HepG2 (cell line): Measurements from ENCODE around the gene ZBTB7A. TPM values are rescaled to one million over a fixed set of nuclear protein-coding genes. Genes with fewer than 3 reads are reported as not detected.
A peak's percentile ranks its signal among the peaks of the same experiment; 100 is the strongest.

Source experiments
- AKNA ChIP-seq: sonication (generic); formaldehyde crosslinking; IDR thresholded peaks from 2 replicates; pipeline ENCODE4 v1.4.0; 2020; ENCODE audit warnings: missing genetic modification reagents, borderline replicate concordance
- BCL3 ChIP-seq: sonication (generic); formaldehyde crosslinking; IDR thresholded peaks from 2 replicates; pipeline ENCODE4 v1.5.1; 2020; ENCODE audit warnings: mild to moderate bottlenecking, missing genetic modification reagents, moderate library complexity
- DR1 ChIP-seq: sonication (generic); formaldehyde crosslinking; IDR thresholded peaks from 2 replicates; pipeline ENCODE4 v1.8.0; 2021; ENCODE audit warnings: mild to moderate bottlenecking, missing genetic modification reagents, inconsistent platforms
- EED ChIP-seq: sonication (generic); formaldehyde crosslinking; IDR thresholded peaks from 2 replicates; pipeline ENCODE4 v1.5.0; 2020; ENCODE audit warnings: mild to moderate bottlenecking, missing genetic modification reagents
- ERF ChIP-seq: IDR thresholded peaks from 2 replicates; pipeline ENCODE4 v1.6.1; 2018; ENCODE audit warnings: missing biosample characterization, missing genetic modification reagents
- MED1 ChIP-seq: sonication (generic); formaldehyde crosslinking; IDR thresholded peaks from 2 replicates; pipeline ENCODE4 v1.4.0; 2020; ENCODE audit warnings: missing genetic modification reagents
- POLR2AphosphoS2 ChIP-seq: IDR thresholded peaks from 2 replicates; pipeline ENCODE4 v1.6.1; 2011; ENCODE audit warnings: low read depth, low read length, improper control_type of control experiment
- RARA ChIP-seq: IDR thresholded peaks from 2 replicates; pipeline ENCODE4 v1.6.1; 2016; ENCODE audit warnings: missing genetic modification reagents, missing compliant biosample characterization
- RBFOX2 ChIP-seq: fragments of 200-400 bp; formaldehyde crosslinking; IDR thresholded peaks from 2 replicates; pipeline ENCODE4 v1.6.1; 2017; ENCODE audit warnings: low read depth, mild to moderate bottlenecking, low read length
- TOE1 ChIP-seq: sonication (generic); formaldehyde crosslinking; IDR thresholded peaks from 2 replicates; pipeline ENCODE4 v1.4.0; 2020; ENCODE audit warnings: mild to moderate bottlenecking, missing genetic modification reagents
- ZBTB33 ChIP-seq: sonication (generic); formaldehyde crosslinking; IDR thresholded peaks from 2 replicates; pipeline ENCODE4 v1.4.0; 2020; ENCODE audit warnings: missing genetic modification reagents
- ZFX ChIP-seq: sonication (generic); formaldehyde crosslinking; IDR thresholded peaks from 2 replicates; pipeline ENCODE4 v1.4.0; 2020; ENCODE audit warnings: mild to moderate bottlenecking, low read depth, missing genetic modification reagents, moderate library complexity
- ZNF253 ChIP-seq: sonication (generic); formaldehyde crosslinking; IDR thresholded peaks from 2 replicates; pipeline ENCODE4 v1.8.0; 2022; ENCODE audit warnings: mild to moderate bottlenecking, missing genetic modification reagents, borderline replicate concordance
- ZNF746 ChIP-seq: sonication (generic); formaldehyde crosslinking; IDR thresholded peaks from 2 replicates; pipeline ENCODE4 v1.8.0; 2022; ENCODE audit warnings: mild to moderate bottlenecking, missing genetic modification reagents
- polyA plus RNA-seq, 8 experiments: library from polyadenylated mRNA; depleted of rRNA in 3 of 8; stranded (reverse) in 7 of 8; unstranded in 1 of 8; fragments of >200 nt; fragmentation: Illumina TruSeq in 4 of 8; extraction: Trizol in 4 of 8; gene quantifications; 2 replicates each; pipeline versions ENCODE4 v1.2.1 to v1.2.3, GENCODE V29; 2011 to 2016; ENCODE audit warnings: low read depth in 4 of 8, missing spikeins in 1 of 8, mixed read lengths in 1 of 8; ENCODE audit not compliant: insufficient read depth in 1 of 8
- total RNA-seq, 5 experiments: library from RNA; depleted of rRNA; stranded (reverse); fragments of >200 nt; fragmentation: Illumina TruSeq; extraction: Trizol; gene quantifications; 2 replicates each; pipeline ENCODE4 v1.2.3, GENCODE V29; 2016; ENCODE audit warnings: low read depth in 1 of 5
- TF ChIP-seq, protein P1 (sequence below): sonication (generic); formaldehyde crosslinking; IDR thresholded peaks from 2 replicates; pipeline ENCODE4 v1.4.0; 2020; ENCODE audit warnings: missing genetic modification reagents
- TF ChIP-seq, protein P2 (sequence below): sonication (generic); formaldehyde crosslinking; IDR thresholded peaks from 2 replicates; pipeline ENCODE4 v1.5.1; 2020; ENCODE audit warnings: mild to moderate bottlenecking, missing genetic modification reagents

Gene ZBTB7A
- total and polyA plus RNA-seq, 2 of the 13 experiments (the other 11 are each of a cell fraction or from before 2014, with no cell fraction given): 3.6 to 4.0 TPM

GRCh38 chr19:4067396-4068046 is 822 bp upstream of the ZBTB7A start (continued):
- TF ChIP-seq AKNA (no peak), ERF (CRISPR knock-in tag) (no peak), ZNF253 (CRISPR knock-in tag) (no peak), RBFOX2 (peak; percentile 67; the same call in 1 of the 2 replicates), ZBTB33 (CRISPR knock-in tag) (0 out of 2 replicates have a peak, but pooled peaks have one; percentile 3), ZNF746 (CRISPR knock-in tag) (0 out of 2 replicates have a peak, but pooled peaks have one; percentile 26), TOE1 (CRISPR knock-in tag) (no peak), DR1 (0 out of 2 replicates have a peak, but pooled peaks have one; percentile 46), ZFX (CRISPR knock-in tag) (peak; percentile 45), RARA (CRISPR knock-in tag) (no peak), POLR2AphosphoS2 (no peak), BCL3 (CRISPR knock-in tag) (no peak), MED1 (CRISPR knock-in tag) (no peak), EED (CRISPR knock-in tag) (no peak)
- TF ChIP-seq, protein P1, sequence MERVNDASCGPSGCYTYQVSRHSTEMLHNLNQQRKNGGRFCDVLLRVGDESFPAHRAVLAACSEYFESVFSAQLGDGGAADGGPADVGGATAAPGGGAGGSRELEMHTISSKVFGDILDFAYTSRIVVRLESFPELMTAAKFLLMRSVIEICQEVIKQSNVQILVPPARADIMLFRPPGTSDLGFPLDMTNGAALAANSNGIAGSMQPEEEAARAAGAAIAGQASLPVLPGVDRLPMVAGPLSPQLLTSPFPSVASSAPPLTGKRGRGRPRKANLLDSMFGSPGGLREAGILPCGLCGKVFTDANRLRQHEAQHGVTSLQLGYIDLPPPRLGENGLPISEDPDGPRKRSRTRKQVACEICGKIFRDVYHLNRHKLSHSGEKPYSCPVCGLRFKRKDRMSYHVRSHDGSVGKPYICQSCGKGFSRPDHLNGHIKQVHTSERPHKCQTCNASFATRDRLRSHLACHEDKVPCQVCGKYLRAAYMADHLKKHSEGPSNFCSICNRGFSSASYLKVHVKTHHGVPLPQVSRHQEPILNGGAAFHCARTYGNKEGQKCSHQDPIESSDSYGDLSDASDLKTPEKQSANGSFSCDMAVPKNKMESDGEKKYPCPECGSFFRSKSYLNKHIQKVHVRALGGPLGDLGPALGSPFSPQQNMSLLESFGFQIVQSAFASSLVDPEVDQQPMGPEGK (CRISPR knock-in tag): peak; percentile 55; the same call in 1 of the 2 replicates
- TF ChIP-seq, protein P2, sequence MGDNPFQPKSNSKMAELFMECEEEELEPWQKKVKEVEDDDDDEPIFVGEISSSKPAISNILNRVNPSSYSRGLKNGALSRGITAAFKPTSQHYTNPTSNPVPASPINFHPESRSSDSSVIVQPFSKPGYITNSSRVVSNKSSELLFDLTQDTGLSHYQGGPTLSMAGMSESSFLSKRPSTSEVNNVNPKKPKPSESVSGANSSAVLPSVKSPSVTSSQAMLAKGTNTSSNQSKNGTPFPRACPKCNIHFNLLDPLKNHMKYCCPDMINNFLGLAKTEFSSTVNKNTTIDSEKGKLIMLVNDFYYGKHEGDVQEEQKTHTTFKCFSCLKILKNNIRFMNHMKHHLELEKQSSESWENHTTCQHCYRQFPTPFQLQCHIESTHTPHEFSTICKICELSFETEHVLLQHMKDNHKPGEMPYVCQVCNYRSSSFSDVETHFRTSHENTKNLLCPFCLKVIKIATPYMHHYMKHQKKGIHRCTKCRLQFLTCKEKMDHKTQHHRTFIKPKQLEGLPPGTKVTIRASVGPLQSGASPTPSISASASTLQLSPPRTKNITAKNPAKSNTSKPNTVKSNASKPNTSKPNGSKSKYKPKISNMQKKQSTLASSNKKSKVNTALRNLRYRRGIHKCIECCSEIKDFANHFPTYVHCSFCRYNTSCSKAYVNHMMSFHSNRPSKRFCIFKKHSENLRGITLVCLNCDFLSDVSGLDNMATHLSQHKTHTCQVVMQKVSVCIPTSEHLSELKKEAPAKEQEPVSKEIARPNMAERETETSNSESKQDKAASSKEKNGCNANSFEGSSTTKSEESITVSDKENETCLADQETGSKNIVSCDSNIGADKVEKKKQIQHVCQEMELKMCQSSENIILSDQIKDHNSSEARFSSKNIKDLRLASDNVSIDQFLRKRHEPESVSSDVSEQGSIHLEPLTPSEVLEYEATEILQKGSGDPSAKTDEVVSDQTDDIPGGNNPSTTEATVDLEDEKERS (CRISPR knock-in tag): no peak
